ELF-1 (cell line): Measurements from ENCODE around the gene NECTIN1.

Source experiments
- DNase-seq: peaks from one replicate; pipeline ENCODE4 v3.0.0-alpha.2; 2016; ENCODE audit warnings: low read depth, low spot score

NECTIN1 gene

DNA sequence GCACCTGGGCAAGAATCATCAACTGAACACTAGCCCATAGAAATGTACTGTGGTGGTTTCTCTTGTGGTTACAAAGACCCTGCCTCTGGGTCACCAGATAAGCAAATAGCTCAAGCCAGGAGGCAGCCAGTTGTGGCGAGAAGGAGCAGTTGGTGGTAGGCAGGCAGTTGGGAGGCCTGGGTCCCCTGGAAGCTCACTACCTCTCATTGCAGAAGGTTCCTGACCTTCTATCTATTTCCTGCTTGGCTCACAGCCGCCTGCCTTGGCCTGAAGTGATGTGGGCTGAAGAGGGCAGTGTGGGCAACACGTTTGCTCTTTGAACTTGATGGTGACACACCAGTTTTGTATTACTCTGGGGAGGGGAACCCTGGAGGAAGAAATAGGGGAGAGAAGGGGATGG lies 34.7 kb downstream of the NECTIN1 start:
- no peak for DNase-seq

DNA sequence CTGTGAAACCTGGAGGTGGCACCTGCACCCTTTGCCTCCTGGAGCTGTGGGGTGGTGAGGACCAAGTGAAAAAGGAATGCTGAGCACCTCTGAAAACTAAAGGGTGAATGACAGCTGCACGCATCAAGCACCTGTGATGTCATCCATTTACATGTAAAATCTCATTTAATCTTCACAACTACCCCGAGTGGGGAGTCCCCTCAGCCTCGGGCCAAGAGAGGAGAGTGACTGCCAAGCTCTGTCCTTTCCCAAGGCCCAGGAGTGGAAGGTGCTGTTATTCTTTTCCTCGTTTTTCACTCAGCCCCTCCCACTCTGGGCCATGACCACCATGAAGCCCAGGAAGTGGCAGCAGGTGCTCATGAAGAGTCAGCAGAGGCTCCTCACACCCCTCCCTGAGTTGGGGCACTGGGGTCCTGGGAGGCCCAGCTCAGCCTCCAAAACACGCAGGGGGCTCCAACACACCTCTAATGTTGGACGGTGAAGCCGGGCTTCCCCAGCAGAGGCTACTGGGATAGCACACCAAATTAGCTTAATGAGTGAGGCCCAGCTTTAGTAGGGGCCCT lies 35.7 kb downstream of the NECTIN1 start:
- DNase-seq, result no peak

DNA sequence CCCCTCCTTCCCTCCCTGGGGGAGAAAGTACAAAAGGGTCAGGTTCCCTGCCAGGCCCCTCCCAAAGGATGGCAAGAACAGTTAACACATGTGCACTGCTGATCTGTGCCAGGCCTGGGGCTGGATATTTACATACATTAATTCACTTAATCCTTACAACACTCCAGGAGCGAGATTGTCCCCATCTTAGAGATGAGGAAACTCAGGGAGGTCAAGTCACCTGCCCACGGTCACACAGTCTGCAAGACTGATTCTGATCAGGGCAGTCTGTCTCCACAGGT lies 36.5 kb downstream of the NECTIN1 start:
- no peak for DNase-seq

DNA sequence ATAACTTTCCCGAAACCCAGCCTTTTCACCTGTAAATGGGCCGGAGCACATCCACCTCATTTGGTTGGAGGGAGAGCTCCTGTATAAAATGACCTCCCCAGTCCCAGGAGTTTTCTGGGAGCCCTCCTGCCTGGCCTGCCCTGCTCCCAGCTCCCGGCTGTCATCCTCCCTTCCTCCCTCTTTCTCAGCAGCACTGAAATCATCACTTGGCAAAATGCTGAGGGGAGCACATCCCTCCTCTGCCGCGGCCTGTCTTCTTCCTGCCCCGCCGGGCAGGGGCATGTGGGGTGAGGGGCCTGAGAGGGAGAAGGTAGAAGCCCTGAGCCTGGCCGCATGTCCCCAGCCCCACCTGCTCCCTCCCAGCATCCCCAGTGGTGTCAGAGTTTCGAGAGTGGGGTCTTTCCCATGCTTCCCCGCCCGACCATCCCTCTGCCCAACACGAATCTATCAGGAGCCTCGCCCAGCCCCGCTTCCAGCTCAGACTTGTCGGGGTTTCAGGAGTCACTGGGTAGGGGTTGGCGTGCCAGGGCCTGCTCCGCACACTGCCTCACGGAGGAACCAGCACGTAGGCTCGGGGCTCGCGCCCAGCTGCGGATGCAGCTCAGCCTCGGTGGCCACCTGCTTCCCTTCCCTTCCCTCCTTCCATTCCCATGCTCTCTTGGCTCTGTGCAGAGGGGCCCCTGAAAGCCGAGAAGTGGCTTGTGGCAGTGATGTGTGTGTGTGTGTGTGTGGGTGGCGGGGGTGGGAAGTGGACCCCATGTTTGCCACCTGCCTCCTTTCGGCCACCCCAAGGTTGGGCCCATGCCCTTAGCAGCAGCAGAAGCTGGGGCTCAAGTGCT lies 37.1 kb downstream of the NECTIN1 start:
- DNase-seq, result no peak

DNA sequence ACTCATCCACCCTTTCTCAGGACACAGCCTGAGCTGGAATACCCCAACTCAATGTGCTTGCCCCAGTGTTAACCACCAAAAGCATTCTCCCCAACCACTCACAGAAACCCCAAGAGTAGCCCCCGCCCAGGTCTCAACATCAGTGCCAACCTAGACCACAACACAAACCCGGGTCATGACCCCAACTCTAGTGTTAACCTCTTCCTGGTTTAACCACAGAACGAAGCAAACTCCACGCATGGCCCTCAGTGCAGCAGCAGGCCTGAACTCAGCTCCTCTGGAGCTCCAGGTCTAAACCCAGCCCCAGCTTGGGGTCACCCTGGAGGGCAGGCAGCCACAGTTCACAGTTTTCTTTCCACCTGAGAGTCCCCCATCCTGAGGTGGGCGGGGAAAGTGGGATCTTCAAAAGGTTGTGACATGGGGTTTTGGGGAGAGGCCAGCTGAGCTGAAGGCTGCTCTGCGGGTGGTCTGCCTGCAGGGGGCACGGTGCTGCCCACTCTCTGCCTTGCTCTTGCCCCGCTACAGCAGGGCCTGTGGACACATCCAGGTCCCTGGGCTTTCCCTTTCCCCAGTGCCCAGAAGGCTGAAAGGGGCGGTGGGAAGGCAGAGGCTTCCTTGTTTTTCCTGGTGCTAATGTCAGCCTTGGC lies 37.9 kb downstream of the NECTIN1 start:
- no peak for DNase-seq

- DNase-seq, result peak; percentile 74
Measured at GRCh38 chr11:119689302-119689701, 39.7 kb downstream of the NECTIN1 start.

DNA sequence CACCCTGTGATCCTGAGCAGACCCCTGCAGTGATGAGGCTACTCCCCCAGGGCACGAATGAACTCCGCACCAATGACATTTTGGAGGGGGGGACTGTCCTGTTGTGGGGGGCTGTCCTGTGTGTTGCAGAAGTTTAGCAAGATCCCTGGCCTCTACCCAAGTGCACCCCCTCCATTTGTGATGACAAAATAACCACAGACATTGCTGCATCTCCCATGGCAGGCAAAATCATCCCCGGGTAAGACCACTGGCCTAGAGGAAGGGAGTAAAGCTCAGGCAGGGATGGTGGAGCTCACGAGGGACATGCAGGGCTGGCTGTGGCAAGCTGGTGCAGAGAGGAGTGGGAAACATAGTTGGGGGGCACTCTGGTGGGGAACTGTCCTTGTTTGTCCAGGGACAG lies 40.6 kb downstream of the NECTIN1 start:
- no peak for DNase-seq

- no peak for DNase-seq
Measured at GRCh38 chr11:119687373-119688046, 41.5 kb downstream of the NECTIN1 start.

- DNase-seq, result no peak
Measured at GRCh38 chr11:119686177-119686882, 42.7 kb downstream of the NECTIN1 start.

- DNase-seq, result no peak
Measured at GRCh38 chr11:119685111-119685746, 43.8 kb downstream of the NECTIN1 start.

GRCh38 chr11:119684361-119685110 lies 44.5 kb downstream of the NECTIN1 start:
- DNase-seq, result peak; percentile 79

DNA sequence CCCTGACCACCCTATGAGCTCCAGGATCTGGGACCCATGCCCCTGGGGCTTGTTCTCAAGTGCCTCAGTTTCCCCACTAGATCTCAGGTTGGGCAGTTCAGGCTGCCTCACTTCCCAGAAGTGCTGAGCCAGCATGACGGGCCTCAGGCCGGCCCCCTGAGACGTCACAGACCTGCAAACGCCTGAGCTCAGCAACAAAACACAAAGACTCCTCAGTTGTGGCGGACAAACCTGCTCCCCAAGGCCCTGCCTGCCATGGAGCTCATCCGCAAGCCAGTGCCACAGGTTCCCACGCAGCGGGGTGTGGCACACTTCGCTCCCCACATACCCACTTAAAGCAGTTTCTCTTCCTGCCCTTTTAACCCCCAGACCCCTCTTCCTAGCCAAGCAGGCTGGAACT lies 45.2 kb downstream of the NECTIN1 start:
- DNase-seq, result peak; percentile 60

- no peak for DNase-seq
Measured at GRCh38 chr11:119681361-119681910, 47.6 kb downstream of the NECTIN1 start.

GRCh38 chr11:119680541-119681360 lies 48.2 kb downstream of the NECTIN1 start:
- no peak for DNase-seq

DNA sequence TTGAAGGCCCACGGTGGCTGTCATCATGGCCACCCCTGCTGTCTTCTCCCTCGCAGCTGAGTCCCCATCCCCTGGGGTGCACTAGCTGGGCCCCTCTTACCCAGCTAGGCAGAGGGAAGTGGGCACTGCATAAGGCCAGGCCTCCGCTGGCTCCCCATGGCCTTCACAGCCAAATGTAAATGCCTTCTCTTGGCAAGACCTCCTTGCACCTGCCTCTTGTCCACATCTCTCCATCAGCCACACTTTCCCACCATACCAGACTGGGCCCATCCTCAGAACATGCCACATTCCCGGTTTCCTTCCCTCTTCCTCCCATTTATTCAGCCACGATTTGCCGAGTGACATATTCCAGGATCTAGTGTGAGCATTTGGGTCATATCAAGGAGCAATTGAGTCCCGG lies 49.7 kb downstream of the NECTIN1 start:
- no peak for DNase-seq

GRCh38 chr11:119678351-119678750 lies 50.6 kb downstream of the NECTIN1 start:
- no peak for DNase-seq

GRCh38 chr11:119677840-119678239 lies 51.2 kb downstream of the NECTIN1 start:
- DNase-seq, result no peak

- DNase-seq, result no peak
Measured at GRCh38 chr11:119676461-119677020, 52.5 kb downstream of the NECTIN1 start.

GRCh38 chr11:119673759-119674336 lies 55.2 kb downstream of the NECTIN1 start:
- DNase-seq, result no peak
